Chondrocyte (in vitro differentiated cells): ENCODE measurements around the gene EML6. TPM values are rescaled to one million over a fixed set of nuclear protein-coding genes. Genes with fewer than 3 reads are reported as not detected.

ENCODE experiments used
- DNase-seq: peaks from one replicate; pipeline ENCODE4 v3.0.0; 2021; ENCODE audit warnings: mixed read lengths, low spot score
- H3K27ac Mint-ChIP-seq: one replicate; pipeline ENCODE4 v1.8.0; 2021; ENCODE audit warnings: mild to moderate bottlenecking, moderate library complexity, mixed read lengths; ENCODE audit not compliant: unreplicated experiment
- H3K27me3 Mint-ChIP-seq: 2 replicates; pipeline ENCODE4 v1.8.0; 2021; ENCODE audit warnings: low read depth, mixed read lengths
- H3K36me3 Mint-ChIP-seq: 2 replicates; pipeline ENCODE4 v1.8.0; 2021; ENCODE audit warnings: low read depth, mixed read lengths
- H3K4me1 Mint-ChIP-seq: 2 replicates; pipeline ENCODE4 v1.8.0; 2021; ENCODE audit warnings: low read depth, mild to moderate bottlenecking, mixed read lengths
- H3K4me3 Mint-ChIP-seq: one replicate; pipeline ENCODE4 v1.8.0; 2021; ENCODE audit warnings: mild to moderate bottlenecking, moderate library complexity, mixed read lengths; ENCODE audit not compliant: unreplicated experiment
- H3K9me3 Mint-ChIP-seq: 2 replicates; pipeline ENCODE4 v1.8.0; 2021; ENCODE audit warnings: low read depth, mixed read lengths
- CTCF ChIP-seq: fragments of 200-600 bp; sonication (generic); IDR thresholded peaks from 2 replicates; pipeline ENCODE4 v1.5.0; 2021; ENCODE audit warnings: antibody characterized with exemption, mild to moderate bottlenecking, moderate library complexity
- total RNA-seq: library from RNA; stranded (reverse); gene quantifications from 3 replicates; pipeline ENCODE4 v1.2.1, GENCODE V29; 2021

EML6 gene
- total RNA-seq, 1 donor from 2014 or later = 1.1 TPM

DNA sequence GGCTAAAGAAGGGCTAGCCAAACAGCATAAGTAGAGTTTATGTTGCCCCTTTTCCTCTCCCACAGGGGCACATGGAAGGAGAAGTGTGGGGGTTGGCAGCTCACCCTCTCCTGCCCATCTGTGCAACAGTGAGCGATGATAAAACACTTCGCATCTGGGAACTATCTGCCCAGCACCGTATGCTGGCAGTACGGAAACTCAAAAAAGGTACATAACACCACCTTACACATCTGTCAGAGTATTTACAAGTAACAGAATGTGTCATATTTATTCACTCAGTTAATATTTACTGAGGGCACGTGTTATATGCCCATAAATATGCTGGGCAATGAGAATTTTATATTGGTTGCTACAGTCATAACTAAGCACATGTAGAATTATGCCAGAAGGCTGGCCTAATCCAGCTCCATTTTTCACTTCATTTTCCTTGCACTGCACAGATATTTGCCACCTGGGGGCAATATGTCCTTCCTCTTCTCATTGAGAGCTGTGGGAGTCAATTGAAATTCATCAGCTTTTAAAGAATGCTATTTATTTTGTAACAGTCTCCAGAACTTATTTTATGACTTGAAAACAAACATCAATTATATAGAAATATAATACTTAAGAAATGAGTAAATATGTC is 176.2 kb downstream of the EML6 start:
- DNase-seq = no peak
- Mint-ChIP-seq H3K4me1 (peaks cover 15% of the 10 kb centered on the region), H3K27ac (no peak overlapping the region), H3K4me3 (no peak overlapping the region), H3K27me3 (peaks cover 2% of the 10 kb centered on the region), H3K9me3 (peaks cover 9% of the 10 kb centered on the region), H3K36me3 (peaks cover 3% of the 10 kb centered on the region)
- peak; percentile 92 for TF ChIP-seq CTCF

DNA sequence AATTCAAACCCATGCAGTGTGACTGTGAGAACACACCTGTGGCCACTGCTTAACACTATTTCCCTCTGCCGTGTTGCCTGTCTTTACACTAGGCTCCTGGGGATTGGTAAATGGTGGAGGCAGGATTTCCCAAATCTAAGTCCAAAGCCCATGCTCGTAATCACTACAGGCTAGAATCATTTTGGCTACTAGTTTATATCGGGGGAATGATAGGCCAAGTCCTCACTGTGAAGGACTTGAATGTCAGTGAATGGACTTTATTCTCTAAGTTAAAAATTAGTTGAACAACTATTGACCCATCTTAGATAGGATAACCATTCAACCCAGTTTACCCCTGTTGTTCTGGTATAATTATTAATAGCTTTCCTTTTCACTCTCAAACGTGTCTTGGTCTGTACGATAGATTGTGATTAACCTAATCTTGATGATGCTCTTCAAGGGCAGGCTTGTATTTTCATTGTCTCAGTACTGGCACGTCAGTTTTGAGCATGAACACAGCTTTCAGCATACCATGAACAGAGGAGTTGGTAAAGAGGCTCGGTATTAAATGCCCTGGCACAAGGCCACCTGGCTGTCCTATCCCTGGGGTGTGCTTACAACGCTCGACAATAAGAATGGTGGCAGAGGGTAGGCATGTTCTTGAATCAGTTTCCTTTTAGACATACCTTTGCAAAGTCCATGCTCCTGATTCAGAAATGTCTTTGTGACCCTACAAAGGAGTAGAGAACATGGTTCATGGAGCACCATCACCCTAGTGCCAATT is 177.9 kb downstream of the EML6 start:
- Mint-ChIP-seq H3K9me3 (no peaks in the 10 kb centered on the region), H3K4me1 (peaks cover 24% of the 10 kb centered on the region), H3K4me3 (no peak overlapping the region), H3K36me3 (no peaks in the 10 kb centered on the region), H3K27ac (no peak overlapping the region), H3K27me3 (peaks cover 2% of the 10 kb centered on the region)
- TF ChIP-seq CTCF = no peak
- DNase-seq = no peak

- Mint-ChIP-seq H3K4me3 (no peak overlapping the region), H3K4me1 (peaks cover 30% of the 10 kb centered on the region), H3K9me3 (no peaks in the 10 kb centered on the region), H3K27me3 (peaks cover under 1% of the 10 kb centered on the region), H3K27ac (no peak overlapping the region), H3K36me3 (no peaks in the 10 kb centered on the region)
- DNase-seq = no peak
- TF ChIP-seq CTCF = no peak
Observed at GRCh38 chr2:54902763-54903162, 179.3 kb downstream of the EML6 start.

DNA sequence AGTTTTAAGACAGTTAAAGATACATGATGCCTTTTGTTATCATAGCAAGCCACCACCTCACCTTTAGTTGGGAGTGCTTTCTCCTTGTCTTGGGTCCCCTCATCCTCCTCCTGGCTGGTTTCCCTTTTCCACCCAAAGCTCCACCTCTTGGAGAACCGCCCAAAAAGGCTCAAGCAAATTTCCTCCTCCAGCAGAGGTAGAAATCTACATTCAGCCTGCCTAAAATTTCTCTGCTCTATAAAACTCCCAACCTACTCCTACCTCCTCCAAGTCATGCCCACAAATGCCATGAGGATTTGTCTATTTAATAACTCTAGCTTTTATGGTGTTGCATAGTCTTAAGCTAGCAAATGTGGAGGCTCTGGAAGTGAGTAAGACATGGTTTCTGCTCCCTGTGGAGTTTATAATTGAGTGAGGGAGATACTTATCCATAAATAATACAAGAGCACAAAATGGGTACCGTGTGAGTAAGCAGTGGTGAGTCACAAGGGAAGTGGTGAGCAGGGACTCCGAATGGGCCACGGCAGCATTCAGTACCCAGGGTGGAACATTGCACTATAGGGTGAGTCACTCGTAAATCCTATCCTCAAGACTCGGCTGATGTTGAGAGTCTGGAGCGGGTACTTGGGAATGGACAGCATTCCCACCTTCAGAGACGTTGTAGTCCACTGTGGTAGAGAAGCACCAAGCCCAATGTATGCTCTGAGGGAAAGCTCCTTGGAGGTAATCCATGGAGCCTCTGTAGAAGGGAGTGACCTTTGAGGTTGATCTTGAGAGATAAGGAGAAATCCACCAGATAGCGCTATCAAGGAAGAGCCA is 180.5 kb downstream of the EML6 start:
- H3K36me3 Mint-ChIP-seq = no peaks in the 10 kb centered on the region
- no peak for TF ChIP-seq CTCF
- peak overlapping the region; percentile 90 for H3K27ac Mint-ChIP-seq
- H3K4me1 Mint-ChIP-seq = peaks cover 30% of the 10 kb centered on the region
- H3K9me3 Mint-ChIP-seq = no peaks in the 10 kb centered on the region
- no peak for DNase-seq
- H3K27me3 Mint-ChIP-seq = no peaks in the 10 kb centered on the region
- peak overlapping the region; percentile 13 for H3K4me3 Mint-ChIP-seq

DNA sequence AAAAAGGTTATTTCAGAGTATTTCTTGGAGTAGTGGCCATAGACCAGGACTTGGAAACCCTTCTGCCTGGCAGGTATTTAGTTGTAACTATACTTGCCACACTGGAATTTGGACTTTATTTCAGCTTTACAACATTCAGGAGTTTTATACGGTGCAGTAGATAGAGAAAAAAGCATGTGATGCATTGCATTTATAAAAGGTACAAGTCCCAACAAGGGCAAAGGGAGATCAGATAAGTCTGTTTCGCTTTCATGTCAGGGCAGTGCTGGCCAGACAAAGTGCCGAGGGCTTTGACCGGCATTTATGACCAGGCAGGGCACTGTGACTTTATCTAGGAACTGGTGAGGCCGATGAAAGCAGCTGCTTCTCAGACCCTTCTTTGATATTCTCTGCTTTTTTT is 181.4 kb downstream of the EML6 start:
- no peak for TF ChIP-seq CTCF
- Mint-ChIP-seq H3K27me3 (no peaks in the 10 kb centered on the region), H3K27ac (no peak overlapping the region), H3K9me3 (no peaks in the 10 kb centered on the region), H3K36me3 (no peaks in the 10 kb centered on the region), H3K4me1 (peaks cover 30% of the 10 kb centered on the region), H3K4me3 (no peak overlapping the region)
- DNase-seq = no peak
